Endothelial cell of umbilical vein (primary cell): ENCODE results near the gene DNASE1.

Source experiments
- EZH2 ChIP-seq: IDR thresholded peaks from 2 replicates; pipeline ENCODE4 v1.6.1; 2012; ENCODE audit warnings: borderline replicate concordance, low read depth, mild to moderate bottlenecking, moderate library complexity, low read length, inconsistent platforms; ENCODE audit not compliant: severe bottlenecking
- POLR2A ChIP-seq: IDR thresholded peaks from 2 replicates; pipeline ENCODE4 v1.6.1; 2012; ENCODE audit warnings: low read depth, mild to moderate bottlenecking, control low read depth, low read length
- POLR2AphosphoS5 ChIP-seq: IDR thresholded peaks from 2 replicates; pipeline ENCODE4 v1.6.1; 2012; ENCODE audit warnings: low read depth, mild to moderate bottlenecking, control low read depth, low read length, moderate library complexity; ENCODE audit not compliant: insufficient read depth
- TF ChIP-seq, protein P1 (sequence below), 2 donors: IDR thresholded peaks; 1 replicate in 1 of 2; 2 replicates in 1 of 2; pipeline ENCODE4 v1.5.1; 2011; ENCODE audit warnings: low read length in 2 of 2, mild to moderate bottlenecking in 2 of 2, moderate library complexity in 2 of 2, control low read depth in 1 of 2, inconsistent platforms in 1 of 2, low read depth in 1 of 2; ENCODE audit not compliant: insufficient read depth in 1 of 2; ENCODE audit errors: extremely low read depth in 1 of 2

DNA sequence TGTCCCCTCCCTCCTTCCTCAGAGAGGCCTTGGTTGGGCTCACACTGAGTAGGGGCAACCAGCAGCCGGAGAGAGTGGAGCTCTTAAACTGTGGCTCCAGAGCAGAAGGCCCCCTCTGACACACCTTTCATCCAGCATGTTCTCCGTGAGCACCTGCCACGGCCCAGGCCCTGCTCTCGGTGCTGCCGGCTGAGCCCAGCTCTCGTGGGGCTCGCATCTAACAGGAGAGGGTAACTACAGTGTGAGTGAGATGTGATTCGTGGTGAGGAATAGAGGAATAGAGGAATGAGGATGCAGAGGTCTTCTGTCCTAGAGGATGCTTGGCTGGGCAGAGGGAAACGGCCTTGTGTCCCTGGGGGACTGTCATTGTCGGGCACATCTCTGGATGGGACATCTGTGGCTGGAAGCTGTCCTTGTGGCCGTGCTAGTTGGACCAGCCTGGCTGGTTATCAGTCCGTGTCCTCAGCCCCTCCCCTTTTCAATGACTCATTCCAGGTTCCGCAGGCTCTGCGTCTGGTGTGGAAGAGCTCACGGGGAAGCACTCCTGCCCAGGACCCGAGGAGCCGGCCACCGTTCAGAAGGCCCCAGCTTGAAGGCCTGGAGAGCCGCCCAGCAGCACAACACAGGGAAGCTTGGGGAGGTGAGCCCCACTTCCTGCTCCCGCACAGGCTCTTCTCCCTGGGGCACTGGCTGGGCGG, 11.9 kb upstream of the DNASE1 start:
- TF ChIP-seq EZH2 (no peak), POLR2A (no peak), POLR2AphosphoS5 (no peak)
- TF ChIP-seq, protein P1, sequence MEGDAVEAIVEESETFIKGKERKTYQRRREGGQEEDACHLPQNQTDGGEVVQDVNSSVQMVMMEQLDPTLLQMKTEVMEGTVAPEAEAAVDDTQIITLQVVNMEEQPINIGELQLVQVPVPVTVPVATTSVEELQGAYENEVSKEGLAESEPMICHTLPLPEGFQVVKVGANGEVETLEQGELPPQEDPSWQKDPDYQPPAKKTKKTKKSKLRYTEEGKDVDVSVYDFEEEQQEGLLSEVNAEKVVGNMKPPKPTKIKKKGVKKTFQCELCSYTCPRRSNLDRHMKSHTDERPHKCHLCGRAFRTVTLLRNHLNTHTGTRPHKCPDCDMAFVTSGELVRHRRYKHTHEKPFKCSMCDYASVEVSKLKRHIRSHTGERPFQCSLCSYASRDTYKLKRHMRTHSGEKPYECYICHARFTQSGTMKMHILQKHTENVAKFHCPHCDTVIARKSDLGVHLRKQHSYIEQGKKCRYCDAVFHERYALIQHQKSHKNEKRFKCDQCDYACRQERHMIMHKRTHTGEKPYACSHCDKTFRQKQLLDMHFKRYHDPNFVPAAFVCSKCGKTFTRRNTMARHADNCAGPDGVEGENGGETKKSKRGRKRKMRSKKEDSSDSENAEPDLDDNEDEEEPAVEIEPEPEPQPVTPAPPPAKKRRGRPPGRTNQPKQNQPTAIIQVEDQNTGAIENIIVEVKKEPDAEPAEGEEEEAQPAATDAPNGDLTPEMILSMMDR (IDR thresholded peaks at IDR 0.05; ENCODE audit: extremely low read depth in 1 of 2, insufficient read depth in 1 of 2, low read depth in 1 of 2, low read length in 2 of 2) = no peak
